K562 (cell line): ENCODE results near the gene SOX11. TPM values are rescaled to one million over a fixed set of nuclear protein-coding genes. Genes with fewer than 3 reads are reported as not detected.

Experiments used
- ATF6 ChIP-seq: sonication (generic); formaldehyde crosslinking; IDR thresholded peaks from 2 replicates; pipeline ENCODE4 v1.4.0; 2020; ENCODE audit warnings: mild to moderate bottlenecking, missing genetic modification reagents
- CLOCK ChIP-seq: fragments of 250-450 bp; sonication (Bioruptor Pico); IDR thresholded peaks from 2 replicates; pipeline ENCODE4 v1.4.0; 2020; ENCODE audit warnings: mild to moderate bottlenecking, moderate library complexity, borderline replicate concordance
- GABPA ChIP-seq: fragments of 200-800 bp; sonication (Bioruptor generic); conservative IDR thresholded peaks from 2 replicates; pipeline ENCODE4 v1.6.1; 2016; ENCODE audit warnings: low read depth, missing genetic modification characterization, missing compliant biosample characterization
- HEY1 ChIP-seq: fragments of 250-450 bp; sonication (Bioruptor Pico); IDR thresholded peaks from 2 replicates; pipeline ENCODE4 v1.5.0; 2020; ENCODE audit warnings: mild to moderate bottlenecking, moderate library complexity, borderline replicate concordance
- SAFB ChIP-seq: fragments of 200-400 bp; formaldehyde crosslinking; IDR thresholded peaks from 2 replicates; pipeline ENCODE4 v1.6.1; 2017; ENCODE audit warnings: low read depth, low read length, borderline replicate concordance
- SRSF9 ChIP-seq: fragments of 200-400 bp; formaldehyde crosslinking; IDR thresholded peaks from 2 replicates; pipeline ENCODE4 v1.6.1; 2017; ENCODE audit warnings: low read depth, low read length, borderline replicate concordance
- ZHX1 ChIP-seq: fragments of 150-350 bp; conservative IDR thresholded peaks from 2 replicates; pipeline ENCODE4 v1.6.1; 2014; ENCODE audit warnings: low read length
- polyA plus RNA-seq, 8 experiments: library from polyadenylated mRNA; depleted of rRNA in 4 of 8; stranded (reverse) in 5 of 8; unstranded in 3 of 8; fragments of >200 nt; fragmentation: Nextera tagmentation in 2 of 8; fragmentation: Illumina TruSeq in 1 of 8; extraction: Ambion mirVana in 2 of 8; extraction: Trizol in 1 of 8; gene quantifications; 2 replicates each; pipeline versions ENCODE4 v1.2.1 to v1.2.3, GENCODE V29; 2011 to 2014; ENCODE audit warnings: inconsistent platforms in 1 of 8, missing spikeins in 1 of 8
- total RNA-seq, 7 experiments: library from RNA; depleted of rRNA in 6 of 7; stranded (reverse); fragments of >200 nt in 6 of 7; fragmentation: Illumina TruSeq in 2 of 7; extraction: Trizol in 2 of 7; gene quantifications; 2 replicates each; pipeline versions ENCODE4 v1.2.1 to v1.2.3, GENCODE V29; 2011 to 2021; ENCODE audit warnings: low replicate concordance in 1 of 7
- TF ChIP-seq, protein P1 (sequence below): fragments of 250-450 bp; sonication (Bioruptor Pico); IDR thresholded peaks from 2 replicates; pipeline ENCODE4 v1.8.0; 2021; ENCODE audit warnings: borderline replicate concordance, mild to moderate bottlenecking, moderate library complexity; ENCODE audit not compliant: poor library complexity, severe bottlenecking

SOX11 gene
- total and polyA plus RNA-seq, 9 of the 15 experiments (the other 6 are each of a cell fraction or from before 2014, with no cell fraction given) = 0.02 TPM; not detected in 8

- TF ChIP-seq ATF6 (CRISPR knock-in tag) (no peak), ZHX1 (no peak), HEY1 (CRISPR knock-in tag) (no peak), SAFB (no peak), SRSF9 (no peak), GABPA (tag) (no peak), CLOCK (CRISPR knock-in tag) (no peak)
- TF ChIP-seq, protein P1, sequence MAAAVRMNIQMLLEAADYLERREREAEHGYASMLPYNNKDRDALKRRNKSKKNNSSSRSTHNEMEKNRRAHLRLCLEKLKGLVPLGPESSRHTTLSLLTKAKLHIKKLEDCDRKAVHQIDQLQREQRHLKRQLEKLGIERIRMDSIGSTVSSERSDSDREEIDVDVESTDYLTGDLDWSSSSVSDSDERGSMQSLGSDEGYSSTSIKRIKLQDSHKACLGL = no peak
- TF ChIP-seq, all 486 proteins: peak for 0
These were observed 15.1 kb upstream of the SOX11 start (continued) for GRCh38 chr2:5677133-5677532.
